ENCODE data around the gene POMC.

- TF ChIP-seq POLR2AphosphoS5 (IDR thresholded peaks at IDR 0.05) = no peak
- no peak for TF ChIP-seq CTCF (IDR thresholded peaks at IDR 0.05)
Observed at GRCh38 chr2:25129901-25130520, 38.4 kb downstream of the POMC start.
